OCI-LY7 (cell line): ENCODE data around the gene DGKZ. TPM values are rescaled to one million over a fixed set of nuclear protein-coding genes. Genes with fewer than 3 reads are reported as not detected.

Experiments used
- BruUV-seq: library from RNA; stranded (reverse); fragments of 400-500 nt; replicated peaks from 2 replicates; lab custom pipeline; 2021; lab: Mats Ljungman, UMichigan
- CTCF ChIA-PET: fragments of 300-600 bp; sonication (Branson Sonifier 250); formaldehyde crosslinking; loops from one replicate; lab custom pipeline; 2022; ENCODE audit warnings: antibody characterized with exemption; ENCODE audit not compliant: unreplicated experiment; lab: Charles Lee
- POLR2A ChIA-PET: fragments of 300-600 bp; sonication (Branson Sonifier 250); formaldehyde crosslinking; loops from one replicate; lab custom pipeline; 2022; ENCODE audit warnings: antibody characterized with exemption; lab: Charles Lee
- DNase-seq: peaks from one replicate; pipeline ENCODE4 v3.0.0-alpha.2; 2015; ENCODE audit warnings: low spot score
- H2AFZ ChIP-seq: fragments of 200-600 bp; sonication (generic), shearing (Covaris generic); 2 replicates; pipeline ENCODE4 v1.6.1; 2014; ENCODE audit warnings: mild to moderate bottlenecking, antibody characterized with exemption, low read length, moderate library complexity
- H3K27ac ChIP-seq: fragments of 200-600 bp; sonication (generic); 2 replicates; pipeline ENCODE4 v1.5.1; 2014; ENCODE audit warnings: mixed run types, low read depth, mild to moderate bottlenecking, moderate library complexity, low read length, inconsistent platforms; ENCODE audit not compliant: poor library complexity, severe bottlenecking
- H3K36me3 ChIP-seq: fragments of 200-600 bp; sonication (generic); 2 replicates; pipeline ENCODE4 v1.6.1; 2014; ENCODE audit warnings: mild to moderate bottlenecking, antibody characterized with exemption, low read length, moderate library complexity, mixed read lengths; ENCODE audit not compliant: insufficient read depth
- H3K4me1 ChIP-seq: fragments of 200-600 bp; sonication (generic); 2 replicates; pipeline ENCODE4 v1.5.1; 2014; ENCODE audit warnings: mild to moderate bottlenecking, low read length; ENCODE audit not compliant: insufficient read depth, poor library complexity, severe bottlenecking
- H3K4me2 ChIP-seq: fragments of 200-600 bp; sonication (generic); 2 replicates; pipeline ENCODE4 v1.6.1; 2014; ENCODE audit warnings: mild to moderate bottlenecking, low read length
- H3K4me3 ChIP-seq: fragments of 200-600 bp; sonication (generic); 2 replicates; pipeline ENCODE4 v1.5.1; 2014; ENCODE audit warnings: mild to moderate bottlenecking, low read depth, low read length; ENCODE audit not compliant: poor library complexity, severe bottlenecking
- H3K79me2 ChIP-seq: fragments of 200-600 bp; sonication (generic); 2 replicates; pipeline ENCODE4 v1.6.1; 2016; ENCODE audit warnings: low read depth, mild to moderate bottlenecking, low read length, moderate library complexity, mixed read lengths; ENCODE audit not compliant: insufficient read depth
- H3K9me2 ChIP-seq: fragments of 200-600 bp; sonication (generic); 2 replicates; pipeline ENCODE4 v1.6.1; 2016; ENCODE audit warnings: mild to moderate bottlenecking, low read length, mixed read lengths; ENCODE audit not compliant: insufficient read depth
- H3K9me3 ChIP-seq: fragments of 200-600 bp; sonication (generic); 2 replicates; pipeline ENCODE4 v1.6.1; 2014; ENCODE audit warnings: mild to moderate bottlenecking, mixed run types, low read length, mixed read lengths
- H4K20me1 ChIP-seq: fragments of 200-600 bp; sonication (generic); 2 replicates; pipeline ENCODE4 v1.6.1; 2014; ENCODE audit warnings: mild to moderate bottlenecking, antibody characterized with exemption, low read length, moderate library complexity, mixed read lengths; ENCODE audit not compliant: insufficient read depth
- EZH2phosphoT487 ChIP-seq: fragments of 200-600 bp; sonication (generic); IDR thresholded peaks from 2 replicates; pipeline ENCODE4 v1.6.1; 2018; ENCODE audit warnings: low read depth, borderline replicate concordance, mild to moderate bottlenecking, mixed run types, antibody characterized with exemption, low read length, moderate library complexity, mixed read lengths
- intact Hi-C: fragments of 100-400 bp; cut with micrococcal nuclease; formaldehyde crosslinking; loops from one replicate; pipeline ENCODE4 v1.10.0; 2022; ENCODE audit not compliant: unreplicated experiment
- total RNA-seq, 2 experiments: library from RNA; depleted of rRNA in 1 of 2; stranded (reverse); fragments of >200 nt in 1 of 2; shearing (Covaris generic) in 1 of 2; gene quantifications; 2 replicates each; pipeline ENCODE4 v1.2.3, GENCODE V29; 2014 to 2022
- TF ChIP-seq, protein P1 (sequence below): fragments of 200-600 bp; sonication (generic); conservative IDR thresholded peaks from 2 replicates; pipeline ENCODE4 v1.5.1; 2014; ENCODE audit warnings: mild to moderate bottlenecking, antibody characterized with exemption, low read length, moderate library complexity, mixed read lengths

The DGKZ gene
- total RNA-seq, 2 experiments from 2014 or later = 134 to 141 TPM

GRCh38 chr11:46322759-46323158, 24.5 kb upstream of the DGKZ start:
- BruUV-seq = no TSS peak
- TF ChIP-seq, protein P1, sequence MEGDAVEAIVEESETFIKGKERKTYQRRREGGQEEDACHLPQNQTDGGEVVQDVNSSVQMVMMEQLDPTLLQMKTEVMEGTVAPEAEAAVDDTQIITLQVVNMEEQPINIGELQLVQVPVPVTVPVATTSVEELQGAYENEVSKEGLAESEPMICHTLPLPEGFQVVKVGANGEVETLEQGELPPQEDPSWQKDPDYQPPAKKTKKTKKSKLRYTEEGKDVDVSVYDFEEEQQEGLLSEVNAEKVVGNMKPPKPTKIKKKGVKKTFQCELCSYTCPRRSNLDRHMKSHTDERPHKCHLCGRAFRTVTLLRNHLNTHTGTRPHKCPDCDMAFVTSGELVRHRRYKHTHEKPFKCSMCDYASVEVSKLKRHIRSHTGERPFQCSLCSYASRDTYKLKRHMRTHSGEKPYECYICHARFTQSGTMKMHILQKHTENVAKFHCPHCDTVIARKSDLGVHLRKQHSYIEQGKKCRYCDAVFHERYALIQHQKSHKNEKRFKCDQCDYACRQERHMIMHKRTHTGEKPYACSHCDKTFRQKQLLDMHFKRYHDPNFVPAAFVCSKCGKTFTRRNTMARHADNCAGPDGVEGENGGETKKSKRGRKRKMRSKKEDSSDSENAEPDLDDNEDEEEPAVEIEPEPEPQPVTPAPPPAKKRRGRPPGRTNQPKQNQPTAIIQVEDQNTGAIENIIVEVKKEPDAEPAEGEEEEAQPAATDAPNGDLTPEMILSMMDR = peak; percentile 53
- TF ChIP-seq EZH2phosphoT487 = no peak
- no peaks in the 10 kb centered on the region for H3K9me2 ChIP-seq
- ChIA-PET POLR2A (no interaction called here), CTCF (interaction anchor here (0.5 kb wide), 1 partner anchor 761 kb away, joined by 3 read pairs; no protein-coding TSS in a partner anchor)
- no peaks in the 10 kb centered on the region for H4K20me1 ChIP-seq
- H3K9me3 ChIP-seq = no peaks in the 10 kb centered on the region
- DNase-seq = peak; percentile 25
- peaks cover 14% of the 10 kb centered on the region for H3K4me1 ChIP-seq
- H3K4me3 ChIP-seq = no peak overlapping the region
- no peaks in the 10 kb centered on the region for H3K36me3 ChIP-seq
- no peak overlapping the region for H3K4me2 ChIP-seq
- no peak overlapping the region for H2AFZ ChIP-seq
- no peak overlapping the region for H3K27ac ChIP-seq
- no peaks in the 10 kb centered on the region for H3K79me2 ChIP-seq
- intact Hi-C loops = no loop called here

- no peaks in the 10 kb centered on the region for H3K9me2 ChIP-seq
- intact Hi-C loops = no loop called here
- no peak overlapping the region for H3K4me2 ChIP-seq
- TF ChIP-seq EZH2phosphoT487 = no peak
- TF ChIP-seq, protein P1 = no peak
- POLR2A ChIA-PET = interaction anchor here (0.7 kb wide), 2 partner anchors 202 to 204 kb away, joined by 3 to 4 read pairs; no protein-coding TSS in a partner anchor
- no peak for DNase-seq
- no TSS peak for BruUV-seq
- no peaks in the 10 kb centered on the region for H3K36me3 ChIP-seq
- H3K27ac ChIP-seq = no peak overlapping the region
- H3K4me1 ChIP-seq = no peaks in the 10 kb centered on the region
- H3K79me2 ChIP-seq = no peaks in the 10 kb centered on the region
- H2AFZ ChIP-seq = no peak overlapping the region
- no peak overlapping the region for H3K4me3 ChIP-seq
- CTCF ChIA-PET = no interaction called here
- H4K20me1 ChIP-seq = no peaks in the 10 kb centered on the region
- H3K9me3 ChIP-seq = no peaks in the 10 kb centered on the region
Observed at GRCh38 chr11:46326813-46327416, 20.3 kb upstream of the DGKZ start.

GRCh38 chr11:46327829-46328228, 19.4 kb upstream of the DGKZ start:
- no peaks in the 10 kb centered on the region for H3K9me3 ChIP-seq
- peaks cover 3% of the 10 kb centered on the region for H3K4me1 ChIP-seq
- no peak overlapping the region for H3K4me2 ChIP-seq
- H3K79me2 ChIP-seq = no peaks in the 10 kb centered on the region
- H3K27ac ChIP-seq = no peak overlapping the region
- ChIA-PET CTCF (no interaction called here), POLR2A (interaction anchor here (0.6 to 1.7 kb wide), 5 partner anchors 9 to 1023 kb away, joined by 3 to 6 read pairs (median 3); no protein-coding TSS in a partner anchor)
- no peak overlapping the region for H2AFZ ChIP-seq
- intact Hi-C loops = no loop called here
- no peaks in the 10 kb centered on the region for H3K36me3 ChIP-seq
- H3K9me2 ChIP-seq = no peaks in the 10 kb centered on the region
- TF ChIP-seq EZH2phosphoT487 = no peak
- TF ChIP-seq, protein P1 = no peak
- no peak for DNase-seq
- no TSS peak for BruUV-seq
- no peaks in the 10 kb centered on the region for H4K20me1 ChIP-seq
- H3K4me3 ChIP-seq = no peak overlapping the region
